Subcutaneous abdominal adipose tissue (tissue), 5 donors: ENCODE measurements around the gene C3orf22.

Experiments
- H3K27ac ChIP-seq: one replicate; pipeline ENCODE4 v1.7.0; 2013; ENCODE audit warnings: low read depth, mild to moderate bottlenecking, inconsistent platforms, low read length, moderate library complexity
- H3K27me3 ChIP-seq, 5 donors: one replicate each; pipeline ENCODE4 v1.7.0; 2013; ENCODE audit warnings: low read length in 5 of 5, inconsistent platforms in 1 of 5; ENCODE audit not compliant: control insufficient read depth in 5 of 5, insufficient read depth in 4 of 5
- H3K36me3 ChIP-seq, 5 donors: one replicate each; pipeline ENCODE4 v1.7.0; 2013; ENCODE audit warnings: low read length in 5 of 5; ENCODE audit not compliant: control insufficient read depth in 5 of 5, insufficient read depth in 5 of 5
- H3K4me1 ChIP-seq, 5 donors: one replicate each; pipeline ENCODE4 v1.7.0; 2013; ENCODE audit warnings: low read length in 5 of 5, mild to moderate bottlenecking in 3 of 5, moderate library complexity in 1 of 5; ENCODE audit not compliant: control insufficient read depth in 5 of 5, insufficient read depth in 5 of 5
- H3K4me3 ChIP-seq, 5 donors: one replicate each; pipeline ENCODE4 v1.7.0; 2013; ENCODE audit warnings: low read length in 5 of 5, low read depth in 1 of 5
- H3K9ac ChIP-seq, 5 donors: one replicate each; pipeline ENCODE4 v1.7.0; 2013; ENCODE audit warnings: low read length in 5 of 5, mild to moderate bottlenecking in 4 of 5, moderate library complexity in 3 of 5
- H3K9me3 ChIP-seq, 5 donors: one replicate each; pipeline ENCODE4 v1.7.0; 2013; ENCODE audit warnings: low read length in 5 of 5; ENCODE audit not compliant: control insufficient read depth in 5 of 5
- donor health status: healthy.
- donor health status: healthy.
- donor health status: healthy.
- donor health status: healthy.
- donor health status: healthy.

The C3orf22 gene

GRCh38 chr3:126514161-126514560, 44.6 kb downstream of the C3orf22 start:
- no peaks in the 10 kb centered on the region for H3K4me1 ChIP-seq
- H3K9me3 ChIP-seq: no peaks in the 10 kb centered on the region
- H3K4me3 ChIP-seq: no peak overlapping the region
- peaks cover 0 to 5% (median 3%) of the 10 kb centered on the region in 5 donors for H3K27me3 ChIP-seq
- no peak overlapping the region for H3K27ac ChIP-seq
- no peaks in the 10 kb centered on the region for H3K36me3 ChIP-seq
- H3K9ac ChIP-seq: no peak overlapping the region

GRCh38 chr3:126512916-126513650, 45.6 kb downstream of the C3orf22 start:
- H3K4me1 ChIP-seq: no peaks in the 10 kb centered on the region
- no peak overlapping the region for H3K9ac ChIP-seq
- no peak overlapping the region for H3K4me3 ChIP-seq
- peaks cover 0 to 5% (median 3%) of the 10 kb centered on the region in 5 donors for H3K27me3 ChIP-seq
- no peak overlapping the region for H3K27ac ChIP-seq
- no peaks in the 10 kb centered on the region for H3K9me3 ChIP-seq
- no peaks in the 10 kb centered on the region for H3K36me3 ChIP-seq

- no peaks in the 10 kb centered on the region for H3K4me1 ChIP-seq
- no peak overlapping the region for H3K27ac ChIP-seq
- H3K27me3 ChIP-seq: peaks cover 0 to 3% (median 0%) of the 10 kb centered on the region in 5 donors
- H3K4me3 ChIP-seq: no peak overlapping the region
- H3K9ac ChIP-seq: no peak overlapping the region
- H3K9me3 ChIP-seq: no peaks in the 10 kb centered on the region
- no peaks in the 10 kb centered on the region for H3K36me3 ChIP-seq
These were observed 46.7 kb downstream of the C3orf22 start for GRCh38 chr3:126512026-126512425.

- H3K27me3 ChIP-seq: no peaks in the 10 kb centered on the region
- H3K9ac ChIP-seq: no peak overlapping the region
- no peaks in the 10 kb centered on the region for H3K9me3 ChIP-seq
- no peaks in the 10 kb centered on the region for H3K36me3 ChIP-seq
- no peak overlapping the region for H3K4me3 ChIP-seq
- H3K27ac ChIP-seq: no peak overlapping the region
- no peaks in the 10 kb centered on the region for H3K4me1 ChIP-seq
These were observed 47.4 kb downstream of the C3orf22 start for GRCh38 chr3:126511291-126511690.

GRCh38 chr3:126510308-126510910, 48.3 kb downstream of the C3orf22 start:
- H3K9ac ChIP-seq: no peak overlapping the region

GRCh38 chr3:126509597-126510307, 49.0 kb downstream of the C3orf22 start:
- Histone ChIP-seq H3K9ac (no peak overlapping the region), H3K9me3 (no peaks in the 10 kb centered on the region), H3K4me1 (no peaks in the 10 kb centered on the region), H3K4me3 (no peak overlapping the region), H3K36me3 (no peaks in the 10 kb centered on the region), H3K27me3 (peaks cover 0 to 6% (median 0%) of the 10 kb centered on the region in 5 donors), H3K27ac (no peak overlapping the region)

More at GRCh38 chr3:126510308-126510910, 48.3 kb downstream of the C3orf22 start:
- Histone ChIP-seq H3K4me3 (no peak overlapping the region), H3K27ac (no peak overlapping the region), H3K9me3 (no peaks in the 10 kb centered on the region), H3K36me3 (no peaks in the 10 kb centered on the region), H3K27me3 (peaks cover 0 to 2% (median 0%) of the 10 kb centered on the region in 5 donors), H3K4me1 (no peaks in the 10 kb centered on the region)

- Histone ChIP-seq H3K36me3 (no peaks in the 10 kb centered on the region), H3K4me1 (no peaks in the 10 kb centered on the region), H3K9me3 (no peaks in the 10 kb centered on the region), H3K4me3 (no peak overlapping the region), H3K9ac (no peak overlapping the region), H3K27ac (no peak overlapping the region), H3K27me3 (peaks cover 0 to 14% (median 4%) of the 10 kb centered on the region in 5 donors)
These were observed 50.2 kb downstream of the C3orf22 start for GRCh38 chr3:126508564-126508964.

- Histone ChIP-seq H3K9ac (no peak overlapping the region), H3K27me3 (peaks cover 0 to 14% (median 4%) of the 10 kb centered on the region in 5 donors), H3K27ac (no peak overlapping the region), H3K36me3 (no peaks in the 10 kb centered on the region), H3K4me3 (no peak overlapping the region), H3K9me3 (no peaks in the 10 kb centered on the region), H3K4me1 (no peaks in the 10 kb centered on the region)
These were observed 50.8 kb downstream of the C3orf22 start for GRCh38 chr3:126507886-126508285.

GRCh38 chr3:126503701-126504100, 55.0 kb downstream of the C3orf22 start:
- Histone ChIP-seq H3K27me3 (peaks cover 0 to 14% (median 7%) of the 10 kb centered on the region in 5 donors), H3K36me3 (no peaks in the 10 kb centered on the region)

GRCh38 chr3:126502656-126503055, 56.1 kb downstream of the C3orf22 start:
- no peak overlapping the region for H3K27ac ChIP-seq
- H3K27me3 ChIP-seq: peaks cover 0 to 14% (median 7%) of the 10 kb centered on the region in 5 donors
- no peak overlapping the region for H3K9ac ChIP-seq
- H3K4me1 ChIP-seq: peaks cover 0 to 3% (median 0%) of the 10 kb centered on the region in 5 donors
- H3K36me3 ChIP-seq: no peaks in the 10 kb centered on the region
- no peak overlapping the region for H3K4me3 ChIP-seq
- H3K9me3 ChIP-seq: no peaks in the 10 kb centered on the region

More at GRCh38 chr3:126503701-126504100, 55.0 kb downstream of the C3orf22 start:
- Histone ChIP-seq H3K9ac (no peak overlapping the region), H3K4me1 (peaks cover 0 to 3% (median 0%) of the 10 kb centered on the region in 5 donors), H3K9me3 (no peaks in the 10 kb centered on the region), H3K27ac (no peak overlapping the region), H3K4me3 (no peak overlapping the region)
